HG02981 (cell line): ENCODE data around the gene TTN.
"Not testable (repeated sequence)": the region's sequence is repeated elsewhere in the genome, so short reads cannot be mapped to it uniquely, and the experiment has no call there.

Experiments
- ATAC-seq: cut with Tn5 transposase; IDR thresholded peaks from one replicate; pipeline ENCODE4 v1.9.1; 2021; ENCODE audit warnings: mild to moderate bottlenecking, moderate library complexity; ENCODE audit not compliant: unreplicated experiment

TTN gene

DNA sequence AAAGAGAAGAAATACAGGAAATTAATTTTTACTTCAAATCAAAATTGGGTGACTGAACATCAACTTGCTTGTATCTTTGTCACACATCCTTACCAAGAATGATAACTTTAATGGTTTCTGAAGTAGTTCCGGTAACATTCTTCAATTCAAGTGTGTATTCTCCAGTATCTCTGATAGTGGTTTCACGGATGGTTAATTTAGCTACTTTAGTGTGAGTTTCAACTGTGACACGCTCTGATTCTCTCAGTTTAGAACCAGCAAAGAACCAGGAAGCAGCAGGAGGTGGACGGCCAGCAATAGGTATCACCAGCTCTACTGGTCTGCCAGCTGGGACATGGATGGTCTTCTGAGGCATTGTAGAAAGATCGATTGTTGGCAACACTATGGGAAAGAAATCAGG, 264.7 kb downstream of the TTN start:
- no peak for ATAC-seq

GRCh38 chr2:178542161-178542560, 265.1 kb downstream of the TTN start:
- ATAC-seq, result no peak

DNA sequence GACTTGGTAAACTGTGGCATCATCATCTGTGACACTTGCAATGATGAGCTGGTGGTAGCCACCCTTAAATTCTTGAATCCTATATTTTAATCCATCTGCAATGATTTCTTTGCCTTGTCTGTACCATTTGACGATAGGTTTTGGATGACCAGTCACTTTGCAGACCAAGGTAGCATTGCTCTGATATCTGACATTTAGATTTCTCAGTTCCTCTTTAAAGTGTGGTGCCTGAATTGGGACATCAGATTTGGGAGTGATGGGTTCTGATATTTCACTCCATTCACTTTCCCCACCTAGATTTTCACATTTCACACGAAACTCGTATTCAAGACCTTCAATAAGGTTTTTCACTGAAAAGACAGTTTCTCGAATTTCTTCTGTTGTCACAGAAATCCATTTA, 271.2 kb downstream of the TTN start:
- no peak for ATAC-seq

GRCh38 chr2:178531168-178531567, 276.1 kb downstream of the TTN start:
- ATAC-seq, result no peak

DNA sequence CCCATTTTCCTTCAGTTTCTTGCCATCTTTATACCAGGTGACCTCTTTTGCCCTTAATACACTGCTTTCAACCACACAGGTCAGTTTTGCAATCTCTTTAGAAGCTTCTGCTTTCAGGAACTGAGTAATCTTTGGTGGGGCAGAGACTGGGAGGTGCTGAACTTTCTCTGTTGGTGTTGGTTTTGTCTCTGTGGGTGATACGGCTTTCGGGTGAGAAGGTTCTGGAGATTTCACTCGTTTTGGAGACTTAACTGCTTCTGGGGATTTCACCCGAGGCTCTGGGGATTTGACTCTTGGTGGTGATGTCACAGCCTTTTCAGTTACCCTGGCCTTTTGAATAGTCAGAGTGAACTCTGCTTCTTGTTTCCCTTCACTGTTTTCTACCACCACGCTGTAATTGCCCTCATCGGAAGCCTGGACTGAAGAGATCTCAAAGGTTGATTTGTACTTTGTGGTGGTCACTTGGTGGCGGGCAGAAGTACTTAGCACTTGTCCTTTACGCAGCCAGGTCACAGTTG, 276.5 kb downstream of the TTN start:
- ATAC-seq, result peak; percentile 95

- ATAC-seq, result no peak
Observed at GRCh38 chr2:178530131-178530530, 277.1 kb downstream of the TTN start.

GRCh38 chr2:178529194-178529593, 278.0 kb downstream of the TTN start:
- no peak for ATAC-seq

GRCh38 chr2:178528647-178529046, 278.6 kb downstream of the TTN start:
- ATAC-seq, result no peak

- no peak for ATAC-seq
Observed at GRCh38 chr2:178527592-178527991, 279.6 kb downstream of the TTN start.

DNA sequence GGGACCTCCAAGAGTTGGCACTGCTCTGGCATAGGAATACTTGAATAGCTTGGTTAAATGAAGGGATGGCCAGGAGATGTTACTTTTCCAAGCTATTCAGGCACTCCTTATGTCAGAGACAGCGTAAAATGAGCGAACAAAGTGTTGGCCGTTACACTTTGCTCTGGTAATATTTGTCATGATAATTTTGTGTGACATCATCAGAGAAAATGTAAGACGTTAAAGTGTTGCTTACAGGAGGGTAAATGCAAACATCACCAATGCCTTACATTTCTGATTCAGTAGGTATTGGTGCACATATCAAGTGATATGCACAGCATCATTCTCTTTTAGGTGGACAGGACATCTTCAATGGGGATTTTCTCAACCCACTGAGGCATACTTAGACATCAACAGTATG, 281.0 kb downstream of the TTN start:
- ATAC-seq, result no peak

GRCh38 chr2:178525460-178525859, 281.8 kb downstream of the TTN start:
- ATAC-seq, result not testable (repeated sequence)

DNA sequence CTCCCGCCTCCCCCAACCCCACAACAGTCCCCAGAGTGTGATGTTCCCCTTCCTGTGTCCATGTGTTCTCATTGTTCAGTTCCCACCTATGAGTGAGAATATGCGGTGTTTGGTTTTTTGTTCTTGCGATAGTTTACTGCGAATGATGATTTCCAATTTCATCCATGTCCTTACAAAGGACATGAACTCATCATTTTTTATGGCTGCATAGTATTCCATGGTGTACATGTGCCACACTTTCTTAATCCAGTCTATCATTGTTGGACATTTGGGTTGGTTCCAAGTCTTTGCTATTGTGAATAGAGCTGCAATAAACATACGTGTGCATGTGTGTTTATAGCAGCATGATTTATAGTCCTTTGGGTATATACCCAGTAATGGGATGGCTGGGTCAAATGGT, 282.2 kb downstream of the TTN start:
- ATAC-seq, result not testable (repeated sequence)

DNA sequence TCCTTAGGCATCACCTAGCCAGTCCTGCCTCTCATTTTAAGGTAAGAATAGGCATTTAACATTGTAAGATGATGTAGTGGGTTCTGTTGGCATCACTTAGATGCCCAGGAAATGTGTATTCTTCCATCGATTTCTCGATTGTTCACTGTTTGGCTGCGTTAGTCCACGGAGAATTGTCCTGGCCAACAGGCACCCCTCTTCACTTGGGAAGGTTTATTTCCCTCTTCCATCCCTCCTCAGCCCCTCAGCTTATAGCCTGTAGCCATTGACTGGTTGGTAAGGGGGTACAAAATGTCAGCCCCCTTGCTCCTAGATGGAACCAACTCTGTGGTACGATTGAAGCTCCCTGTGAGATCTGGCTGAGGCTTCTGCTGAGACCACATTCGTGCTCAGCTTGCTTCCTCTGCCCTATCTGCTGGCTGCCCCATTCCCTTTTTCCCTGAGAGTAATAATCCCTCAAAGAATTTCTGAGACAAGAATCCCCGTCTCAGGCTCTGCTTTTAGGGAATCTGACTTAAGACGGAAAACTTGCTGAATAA, 283.6 kb downstream of the TTN start:
- no peak for ATAC-seq

DNA sequence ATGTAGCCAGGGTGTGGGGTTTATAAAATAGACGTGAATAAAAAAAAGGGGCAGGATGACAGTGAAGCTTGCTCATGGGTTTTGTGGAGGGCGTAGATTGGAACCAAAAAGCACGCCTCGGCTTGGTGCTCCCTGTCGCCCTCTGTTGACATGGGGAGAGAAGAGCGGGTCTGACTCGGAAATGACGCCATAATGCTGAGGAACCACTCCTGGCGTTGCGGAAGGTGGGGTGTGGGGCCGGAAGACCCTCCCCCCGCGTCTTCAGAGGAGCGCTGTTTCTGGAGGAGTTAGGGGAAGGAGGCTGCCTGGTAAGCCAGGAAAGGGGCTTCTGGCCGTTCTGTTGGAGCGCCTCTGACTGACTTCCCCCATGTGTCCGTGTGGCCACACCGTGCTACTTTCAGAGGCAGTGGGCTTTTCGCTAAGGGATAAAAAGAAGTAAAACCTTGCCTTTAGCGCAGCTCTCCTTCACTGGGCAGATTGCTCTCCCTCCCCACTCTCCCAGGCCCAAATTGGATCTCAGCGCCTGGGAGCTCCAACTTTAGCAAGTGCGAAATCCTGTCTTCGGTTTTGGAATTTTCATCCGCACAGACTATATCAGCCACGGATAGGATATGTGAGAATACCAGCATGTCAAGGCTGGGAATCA, 284.1 kb downstream of the TTN start:
- peak; percentile 95 for ATAC-seq

DNA sequence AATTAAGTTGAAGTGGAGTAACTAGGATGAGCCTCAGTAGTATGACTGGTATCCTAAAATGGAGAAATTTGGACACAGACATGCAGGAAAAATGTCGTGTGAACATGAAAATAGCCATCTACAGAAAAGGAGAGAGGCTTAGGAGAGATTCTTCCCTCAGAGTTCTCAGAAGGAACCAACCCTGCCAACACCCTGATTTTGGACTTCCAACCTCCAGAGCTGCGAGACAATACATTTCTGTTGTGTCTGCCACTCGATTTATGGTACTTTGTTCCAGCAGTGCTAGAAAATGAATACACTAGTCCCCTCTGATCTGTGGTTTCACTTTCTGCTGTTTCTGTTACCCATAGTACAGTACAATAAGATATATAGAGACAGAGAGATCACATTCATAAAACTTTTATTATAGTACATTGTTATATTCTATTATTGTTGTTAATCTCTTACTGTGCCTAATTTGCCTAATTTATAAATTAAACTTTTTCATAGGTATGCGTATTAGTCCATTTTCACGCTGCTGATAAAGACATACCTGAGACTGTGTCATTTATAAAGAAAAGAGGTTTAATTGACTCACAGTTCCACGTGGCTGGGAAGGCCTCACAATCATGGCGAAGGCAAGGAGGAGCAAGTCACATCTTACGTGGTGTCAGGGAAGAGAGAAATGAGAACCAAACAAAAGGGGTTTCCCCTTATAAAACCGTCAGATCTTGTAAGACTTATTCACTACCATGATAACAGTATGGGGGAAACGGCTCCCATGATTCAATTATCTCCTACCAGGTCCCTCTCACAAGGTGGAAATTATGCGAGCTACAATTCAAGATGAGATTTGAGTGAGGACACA, 285.7 kb downstream of the TTN start:
- ATAC-seq, result no peak

- ATAC-seq, result no peak
Observed at GRCh38 chr2:178517496-178517895, 289.7 kb downstream of the TTN start.

DNA sequence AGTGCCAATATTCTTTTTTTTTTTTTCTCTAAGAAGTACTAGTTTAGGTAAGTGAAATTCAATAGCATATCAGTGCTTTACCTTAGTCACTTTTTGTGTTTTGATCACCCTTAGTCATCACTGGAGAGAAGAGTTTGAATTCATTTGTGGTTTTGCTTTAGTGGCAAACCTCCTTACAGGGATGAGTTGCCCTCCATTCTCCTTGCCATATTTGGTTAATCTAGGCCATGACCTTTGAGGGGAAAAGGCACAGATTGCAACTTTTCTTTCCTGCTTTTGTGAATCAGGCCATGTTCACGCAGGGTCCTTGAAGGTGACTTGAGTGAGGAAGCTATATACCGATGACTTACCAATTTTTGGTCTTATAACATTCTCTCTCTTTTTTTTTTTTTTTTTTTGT, 292.6 kb downstream of the TTN start:
- no peak for ATAC-seq

DNA sequence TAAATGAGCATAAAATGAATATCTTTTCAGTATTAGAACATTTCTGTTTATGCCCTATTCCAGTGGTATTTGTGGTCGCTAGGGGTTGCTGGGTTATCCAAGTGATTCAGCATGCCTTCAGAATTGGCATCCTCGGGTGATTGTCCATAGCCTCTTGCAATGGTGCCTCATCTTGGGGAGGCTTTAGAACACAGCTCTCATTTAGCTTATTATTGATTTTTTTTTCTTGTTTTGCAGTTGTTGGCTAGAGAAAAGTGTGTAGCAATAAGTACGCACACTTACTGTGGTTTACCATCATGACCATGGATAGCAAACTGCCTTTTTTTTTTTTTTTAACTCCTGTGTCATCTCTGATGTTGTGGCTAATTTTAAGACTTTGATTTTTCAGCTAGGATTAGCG, 293.3 kb downstream of the TTN start:
- ATAC-seq, result no peak

- ATAC-seq, result no peak
Observed at GRCh38 chr2:178512484-178512883, 294.7 kb downstream of the TTN start.

DNA sequence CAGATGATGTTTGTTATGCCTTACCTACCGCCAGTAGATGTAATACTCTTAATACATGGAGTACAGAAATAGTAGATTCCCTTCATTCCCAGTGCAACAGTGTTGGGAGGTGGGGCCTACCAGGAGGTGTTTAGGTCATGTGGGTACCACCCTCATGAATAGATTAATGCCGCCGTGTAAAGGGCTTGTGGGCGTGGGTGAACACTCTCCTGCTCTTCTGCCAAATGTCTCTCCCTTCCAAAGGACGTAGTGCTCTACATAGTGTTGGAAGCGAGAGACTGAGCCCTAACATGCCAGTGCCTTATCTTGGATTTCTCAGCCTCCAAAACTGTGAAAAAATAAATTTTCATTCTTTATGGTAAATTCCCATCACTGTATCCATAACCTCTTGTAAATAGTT, 296.8 kb downstream of the TTN start:
- no peak for ATAC-seq

DNA sequence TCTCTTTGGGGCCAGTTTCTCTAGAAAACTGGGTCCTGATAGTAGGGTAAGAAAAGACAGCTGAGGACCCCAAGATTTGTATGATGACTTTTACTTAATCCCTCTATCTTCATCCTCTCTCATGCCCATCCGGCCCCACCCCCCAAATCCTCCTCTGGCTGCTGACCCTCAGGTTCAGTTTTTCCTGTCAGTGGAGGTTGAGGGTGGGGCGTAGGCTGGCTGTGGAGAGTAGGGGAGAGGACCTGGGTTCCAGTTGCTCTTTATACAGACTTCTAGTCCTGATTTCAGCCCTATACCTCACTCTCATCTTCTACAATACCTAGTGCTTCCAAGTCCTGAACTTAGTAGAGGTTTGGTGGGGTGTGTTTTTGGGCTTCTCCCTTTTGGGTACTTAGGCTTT, 298.6 kb downstream of the TTN start:
- ATAC-seq, result no peak

DNA sequence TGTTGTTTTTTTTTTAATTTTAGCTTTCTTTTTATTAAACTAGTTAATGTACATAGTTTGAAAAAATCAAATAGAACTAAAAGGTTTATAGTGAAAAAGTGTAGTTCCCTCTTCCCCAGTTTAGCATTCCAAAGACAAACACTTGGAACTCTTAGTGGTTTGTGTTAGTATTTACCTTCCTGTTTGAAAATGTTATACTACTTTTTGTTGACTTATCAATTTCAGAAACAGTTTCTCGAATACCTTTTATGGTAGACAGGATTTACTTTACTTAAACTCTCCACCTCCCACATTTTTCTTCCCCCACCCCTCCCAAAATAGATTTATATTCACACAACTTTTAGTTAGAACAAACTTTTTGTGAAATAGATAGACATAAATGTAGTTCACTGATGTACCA, 300.3 kb downstream of the TTN start:
- no peak for ATAC-seq
